ENCODE results near the gene SLC22A23. TPM values are rescaled to one million over a fixed set of nuclear protein-coding genes. Genes with fewer than 3 reads are reported as not detected.
A peak's percentile ranks its signal among the peaks of the same experiment; 100 is the strongest.

Gene SLC22A23
- total and polyA plus RNA-seq, 2 of the 4 experiments (the other 2 are of a cell fraction) = 0.72 to 1.6 TPM

GRCh38 chr6:3457710-3458602 lies 1.1 kb upstream of the SLC22A23 start:
- BruUV-seq (replicated peaks) = no TSS peak
- Histone ChIP-seq H3K4me3 (ENCODE audit: insufficient read depth, low read depth, low read length) (peak overlapping the region; percentile 36; the same call in 1 of the 2 replicates), H3K4ac (ENCODE audit: low read depth, low read length) (no peak overlapping the region), H4K5ac (ENCODE audit: low read depth, low read length) (no peak overlapping the region), H3K4me2 (ENCODE audit: low read depth, low read length) (peak overlapping the region; percentile 80), H3K79me1 (ENCODE audit: low read depth in 1 of 2, low read length in 2 of 2) (no peaks in the 10 kb centered on the region), H2BK120ac (ENCODE audit: low read depth, low read length) (no peak overlapping the region), H2AK9ac (replicated peaks; ENCODE audit: low read depth, low read length, poor library complexity) (no peak overlapping the region), H4K91ac (ENCODE audit: insufficient read depth, low read depth, low read length) (no peak overlapping the region), H3K9me1 (ENCODE audit: insufficient read depth, low read length) (no peaks in the 10 kb centered on the region), H2BK15ac (ENCODE audit: low read depth, low read length) (no peak overlapping the region), H4K8ac (ENCODE audit: low read depth in 2 of 2, low read length in 2 of 2) (no peak overlapping the region), H3K27me3 (ENCODE audit: control insufficient read depth, insufficient read depth, low read length) (peaks cover 64% of the 10 kb centered on the region), H3K9me3 (ENCODE audit: control insufficient read depth, insufficient read depth, low read length) (no peaks in the 10 kb centered on the region), H4K20me1 (ENCODE audit: insufficient read depth, low read length) (0 out of 2 replicates have a peak, but pooled peaks cover 4% of the 10 kb centered on the region), H2AFZ (replicated peaks; ENCODE audit: low read length, poor library complexity) (peak overlapping the region; percentile 2), H3K4me1 (ENCODE audit: control insufficient read depth, insufficient read depth, low read length) (peaks cover 2% of the 10 kb centered on the region; the same call in 1 of the 2 replicates), H2BK5ac (ENCODE audit: low read depth, low read length, poor library complexity, severe bottlenecking) (no peak overlapping the region), H3K27ac (ENCODE audit: insufficient read depth, low read length) (no peak overlapping the region), H3K9ac (ENCODE audit: low read depth, low read length) (no peak overlapping the region), H3K14ac (replicated peaks; ENCODE audit: low read depth, low read length) (no peak overlapping the region), H2BK20ac (ENCODE audit: low read depth, low read length) (no peak overlapping the region), H3K18ac (ENCODE audit: low read depth, low read length) (no peak overlapping the region), H3K23ac (ENCODE audit: low read depth, low read length) (no peak overlapping the region), H3K56ac (ENCODE audit: extremely low read depth, insufficient read depth, low read length) (no peak overlapping the region), H3K36me3 (ENCODE audit: control insufficient read depth, insufficient read depth, low read length) (no peaks in the 10 kb centered on the region), H2AK5ac (ENCODE audit: low read depth, low read length) (no peak overlapping the region)
- TF ChIP-seq NFE2L2 (IDR thresholded peaks at IDR 0.05; ENCODE audit: low read depth, low read length) (no peak), CHD1 (IDR thresholded peaks at IDR 0.05; ENCODE audit: low read depth, low read length) (no peak), BHLHE40 (IDR thresholded peaks at IDR 0.05; ENCODE audit: low read depth, low read length) (no peak), RCOR1 (IDR thresholded peaks at IDR 0.05; ENCODE audit: insufficient replicate concordance, low read length) (no peak), RAD21 (IDR thresholded peaks at IDR 0.05; ENCODE audit: low read length) (no peak), CTCF (conservative IDR thresholded peaks at IDR 0.05; ENCODE audit: low read depth, low read length) (no peak), MAFK (IDR thresholded peaks at IDR 0.05; ENCODE audit: low read depth, low read length) (no peak), CEBPB (IDR thresholded peaks at IDR 0.05; ENCODE audit: low read depth, low read length) (no peak), POLR2A (IDR thresholded peaks at IDR 0.05; ENCODE audit: low read depth, low read length) (no peak), RFX5 (IDR thresholded peaks at IDR 0.05; ENCODE audit: low read depth, low read length) (no peak), SMC3 (IDR thresholded peaks at IDR 0.05; ENCODE audit: low read depth, low read length) (no peak)
- TF ChIP-seq, protein P1, sequence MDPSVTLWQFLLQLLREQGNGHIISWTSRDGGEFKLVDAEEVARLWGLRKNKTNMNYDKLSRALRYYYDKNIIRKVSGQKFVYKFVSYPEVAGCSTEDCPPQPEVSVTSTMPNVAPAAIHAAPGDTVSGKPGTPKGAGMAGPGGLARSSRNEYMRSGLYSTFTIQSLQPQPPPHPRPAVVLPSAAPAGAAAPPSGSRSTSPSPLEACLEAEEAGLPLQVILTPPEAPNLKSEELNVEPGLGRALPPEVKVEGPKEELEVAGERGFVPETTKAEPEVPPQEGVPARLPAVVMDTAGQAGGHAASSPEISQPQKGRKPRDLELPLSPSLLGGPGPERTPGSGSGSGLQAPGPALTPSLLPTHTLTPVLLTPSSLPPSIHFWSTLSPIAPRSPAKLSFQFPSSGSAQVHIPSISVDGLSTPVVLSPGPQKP (IDR thresholded peaks at IDR 0.05; ENCODE audit: borderline replicate concordance, low read depth, low read length) = no peak
- TF ChIP-seq, protein P2, sequence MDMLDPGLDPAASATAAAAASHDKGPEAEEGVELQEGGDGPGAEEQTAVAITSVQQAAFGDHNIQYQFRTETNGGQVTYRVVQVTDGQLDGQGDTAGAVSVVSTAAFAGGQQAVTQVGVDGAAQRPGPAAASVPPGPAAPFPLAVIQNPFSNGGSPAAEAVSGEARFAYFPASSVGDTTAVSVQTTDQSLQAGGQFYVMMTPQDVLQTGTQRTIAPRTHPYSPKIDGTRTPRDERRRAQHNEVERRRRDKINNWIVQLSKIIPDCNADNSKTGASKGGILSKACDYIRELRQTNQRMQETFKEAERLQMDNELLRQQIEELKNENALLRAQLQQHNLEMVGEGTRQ (IDR thresholded peaks at IDR 0.05; ENCODE audit: low read depth, low read length) = no peak
- dilution Hi-C loops (cut with HindIII; ENCODE audit: low sequenced_read_pairs, unreplicated experiment) = no loop called here
- CTCF ChIA-PET = interaction anchor here (0.6 to 0.9 kb wide), 4 partner anchors 11 to 1104 kb away, joined by 3 read pairs; no protein-coding TSS in a partner anchor
- in situ Hi-C loops (cut with MboI; ENCODE audit: low sequenced_read_pairs) = no loop called here
- 10% methylated on average over 12 of the region's 29 CpGs; no CpG with 5 or more reads in 1 of the 2 experiments for WGBS, 2 experiments (ENCODE audit: extremely low coverage in 2 of 2, insufficient read length in 1 of 2)
- DNase-seq = no peak
- ATAC-seq (ENCODE audit: low read depth) = no peak
- POLR2A ChIA-PET (ENCODE audit: unreplicated experiment) = interaction anchor here (0.6 kb wide), 1 partner anchor 125 kb away, joined by 3 read pairs; no protein-coding TSS in a partner anchor
- intact Hi-C loops (cut with micrococcal nuclease) = loop anchor here (2.0 kb wide), 1 partner anchor 275 kb away; no protein-coding TSS in a partner anchor
